ENCODE measurements around the gene PAQR3.

- no peak for TF ChIP-seq EZH2 (IDR thresholded peaks at IDR 0.05; ENCODE audit: borderline replicate concordance, low read depth, low read length, poor library complexity, severe bottlenecking)
- TF ChIP-seq, protein P1, sequence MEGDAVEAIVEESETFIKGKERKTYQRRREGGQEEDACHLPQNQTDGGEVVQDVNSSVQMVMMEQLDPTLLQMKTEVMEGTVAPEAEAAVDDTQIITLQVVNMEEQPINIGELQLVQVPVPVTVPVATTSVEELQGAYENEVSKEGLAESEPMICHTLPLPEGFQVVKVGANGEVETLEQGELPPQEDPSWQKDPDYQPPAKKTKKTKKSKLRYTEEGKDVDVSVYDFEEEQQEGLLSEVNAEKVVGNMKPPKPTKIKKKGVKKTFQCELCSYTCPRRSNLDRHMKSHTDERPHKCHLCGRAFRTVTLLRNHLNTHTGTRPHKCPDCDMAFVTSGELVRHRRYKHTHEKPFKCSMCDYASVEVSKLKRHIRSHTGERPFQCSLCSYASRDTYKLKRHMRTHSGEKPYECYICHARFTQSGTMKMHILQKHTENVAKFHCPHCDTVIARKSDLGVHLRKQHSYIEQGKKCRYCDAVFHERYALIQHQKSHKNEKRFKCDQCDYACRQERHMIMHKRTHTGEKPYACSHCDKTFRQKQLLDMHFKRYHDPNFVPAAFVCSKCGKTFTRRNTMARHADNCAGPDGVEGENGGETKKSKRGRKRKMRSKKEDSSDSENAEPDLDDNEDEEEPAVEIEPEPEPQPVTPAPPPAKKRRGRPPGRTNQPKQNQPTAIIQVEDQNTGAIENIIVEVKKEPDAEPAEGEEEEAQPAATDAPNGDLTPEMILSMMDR (conservative IDR thresholded peaks at IDR 0.05; ENCODE audit: low read depth, low read length) = no peak
Measured at GRCh38 chr4:78899302-78899701, 39.9 kb downstream of the PAQR3 start.

Measured in A673 (cell line).